Measurements from ENCODE around the gene PSTK.

GRCh38 chr10:122955892-122956291, 24.3 kb upstream of the PSTK start:
- TF ChIP-seq CTCF (IDR thresholded peaks at IDR 0.05) (no peak), POLR2A (IDR thresholded peaks at IDR 0.05) (no peak)
